ENCODE data around the gene PHF11.
"Not testable (repeated sequence)": the region's sequence is repeated elsewhere in the genome, so short reads cannot be mapped to it uniquely, and the experiment has no call there.

PHF11 gene

GRCh38 chr13:49494645-49495044, 1.1 kb upstream of the PHF11 start:
- TF ChIP-seq, protein P1, sequence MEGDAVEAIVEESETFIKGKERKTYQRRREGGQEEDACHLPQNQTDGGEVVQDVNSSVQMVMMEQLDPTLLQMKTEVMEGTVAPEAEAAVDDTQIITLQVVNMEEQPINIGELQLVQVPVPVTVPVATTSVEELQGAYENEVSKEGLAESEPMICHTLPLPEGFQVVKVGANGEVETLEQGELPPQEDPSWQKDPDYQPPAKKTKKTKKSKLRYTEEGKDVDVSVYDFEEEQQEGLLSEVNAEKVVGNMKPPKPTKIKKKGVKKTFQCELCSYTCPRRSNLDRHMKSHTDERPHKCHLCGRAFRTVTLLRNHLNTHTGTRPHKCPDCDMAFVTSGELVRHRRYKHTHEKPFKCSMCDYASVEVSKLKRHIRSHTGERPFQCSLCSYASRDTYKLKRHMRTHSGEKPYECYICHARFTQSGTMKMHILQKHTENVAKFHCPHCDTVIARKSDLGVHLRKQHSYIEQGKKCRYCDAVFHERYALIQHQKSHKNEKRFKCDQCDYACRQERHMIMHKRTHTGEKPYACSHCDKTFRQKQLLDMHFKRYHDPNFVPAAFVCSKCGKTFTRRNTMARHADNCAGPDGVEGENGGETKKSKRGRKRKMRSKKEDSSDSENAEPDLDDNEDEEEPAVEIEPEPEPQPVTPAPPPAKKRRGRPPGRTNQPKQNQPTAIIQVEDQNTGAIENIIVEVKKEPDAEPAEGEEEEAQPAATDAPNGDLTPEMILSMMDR (IDR thresholded peaks at IDR 0.05; ENCODE audit: control insufficient read depth, insufficient read depth, low read depth, low read length, missing control alignments), result no peak
- DNase-seq (ENCODE audit: low read depth), result no peak
- peak overlapping the region; percentile 59 for H3K4me3 ChIP-seq (ENCODE audit: control insufficient read depth, low read depth, low read length)

DNA sequence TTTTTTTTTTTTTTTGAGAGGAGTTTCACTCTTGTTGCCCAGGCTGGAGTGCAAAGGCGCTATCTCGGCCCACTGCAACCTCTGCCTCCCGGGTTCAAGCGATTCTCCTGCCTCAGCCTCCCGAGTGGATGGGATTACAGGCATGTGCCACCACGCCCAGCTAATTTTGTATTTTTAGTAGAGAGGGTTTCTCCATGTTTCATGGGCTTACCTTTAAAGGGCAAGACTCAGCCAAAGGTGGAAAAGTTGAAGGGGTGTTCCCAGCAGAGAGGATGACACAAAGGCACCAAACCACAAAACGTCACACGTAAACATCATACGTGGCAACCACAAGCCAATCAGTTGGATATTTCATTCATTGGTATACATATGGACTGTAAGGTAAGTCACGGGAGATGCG, 1.1 kb downstream of the PHF11 start:
- not testable (repeated sequence) for DNase-seq (ENCODE audit: low read depth)

GRCh38 chr13:49497272-49497671, 1.5 kb downstream of the PHF11 start:
- TF ChIP-seq, protein P1 (IDR thresholded peaks at IDR 0.05; ENCODE audit: control insufficient read depth, insufficient read depth, low read depth, low read length, missing control alignments), result no peak
- DNase-seq (ENCODE audit: low read depth), result no peak
- no peak overlapping the region for H3K4me3 ChIP-seq (ENCODE audit: control insufficient read depth, low read depth, low read length)

More for the DNA sequence above, 1.1 kb downstream of the PHF11 start:
- not testable (repeated sequence) for H3K4me3 ChIP-seq (ENCODE audit: control insufficient read depth, low read depth, low read length)

DNA sequence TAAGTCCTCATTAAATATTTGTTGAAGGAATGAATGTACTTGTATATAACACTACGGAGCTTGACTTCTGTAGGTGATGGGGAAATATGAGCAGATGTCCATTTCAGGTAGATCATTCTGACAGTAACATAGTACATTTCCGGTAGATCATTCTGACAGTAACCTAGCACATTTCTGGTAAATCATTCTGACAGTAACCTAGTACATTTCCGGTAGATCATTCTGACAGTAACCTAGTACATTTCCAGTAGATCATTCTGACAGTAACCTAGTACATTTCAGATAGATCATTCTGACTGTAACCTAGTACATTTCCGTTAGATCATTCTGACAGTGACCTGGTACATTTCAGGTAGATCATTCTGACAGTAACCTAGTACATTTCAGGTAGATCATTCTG, 2.5 kb downstream of the PHF11 start:
- DNase-seq (ENCODE audit: low read depth), result no peak
- TF ChIP-seq, protein P1 (IDR thresholded peaks at IDR 0.05; ENCODE audit: control insufficient read depth, insufficient read depth, low read depth, low read length, missing control alignments), result no peak
- no peak overlapping the region for H3K4me3 ChIP-seq (ENCODE audit: control insufficient read depth, low read depth, low read length)

DNA sequence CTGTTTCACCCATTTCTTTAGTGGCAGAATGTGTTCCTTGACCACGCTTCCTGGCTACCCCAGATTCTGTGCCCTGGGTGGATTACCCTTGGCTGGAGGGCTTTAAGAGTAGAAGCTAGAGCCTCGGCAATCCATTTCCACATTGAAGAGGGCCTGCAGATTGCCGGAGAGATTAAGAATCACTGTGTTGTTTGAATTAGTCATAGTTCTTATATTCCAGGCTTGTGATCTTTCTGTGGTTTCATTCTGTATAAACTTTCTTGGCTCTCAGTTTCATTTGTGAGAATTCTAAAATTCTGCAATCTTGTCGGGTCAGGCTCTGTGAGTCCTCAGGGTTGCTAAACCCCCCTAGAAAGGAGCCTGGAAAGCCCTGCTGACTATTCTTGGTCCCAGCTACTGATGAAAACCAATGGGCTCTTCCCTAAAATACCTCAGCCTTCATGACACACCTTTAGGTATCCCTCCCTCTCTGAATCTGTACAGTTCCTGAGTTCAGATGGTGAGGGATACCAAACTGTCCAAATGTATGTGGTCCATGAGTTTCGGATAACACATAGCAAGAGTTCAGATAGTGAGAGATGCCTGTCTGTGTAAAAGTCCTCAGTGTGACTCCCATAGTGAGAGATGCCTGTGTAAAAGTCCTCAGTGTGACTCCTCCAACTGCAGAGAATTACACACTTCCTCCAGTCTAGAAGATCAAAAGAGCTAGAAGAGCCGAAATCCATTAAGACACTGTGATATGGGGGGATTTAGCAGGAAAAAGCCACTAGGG, 4.3 kb downstream of the PHF11 start:
- peak; percentile 35 for DNase-seq (ENCODE audit: low read depth)
- TF ChIP-seq, protein P1 (IDR thresholded peaks at IDR 0.05; ENCODE audit: control insufficient read depth, insufficient read depth, low read depth, low read length, missing control alignments), result no peak
- H3K4me3 ChIP-seq (ENCODE audit: control insufficient read depth, low read depth, low read length), result no peak overlapping the region

- no peak overlapping the region for H3K4me3 ChIP-seq (ENCODE audit: control insufficient read depth, low read depth, low read length)
- TF ChIP-seq, protein P1 (IDR thresholded peaks at IDR 0.05; ENCODE audit: control insufficient read depth, insufficient read depth, low read depth, low read length, missing control alignments), result no peak
- DNase-seq (ENCODE audit: low read depth), result no peak
Observed at GRCh38 chr13:49502954-49503353, 7.2 kb downstream of the PHF11 start.

DNA sequence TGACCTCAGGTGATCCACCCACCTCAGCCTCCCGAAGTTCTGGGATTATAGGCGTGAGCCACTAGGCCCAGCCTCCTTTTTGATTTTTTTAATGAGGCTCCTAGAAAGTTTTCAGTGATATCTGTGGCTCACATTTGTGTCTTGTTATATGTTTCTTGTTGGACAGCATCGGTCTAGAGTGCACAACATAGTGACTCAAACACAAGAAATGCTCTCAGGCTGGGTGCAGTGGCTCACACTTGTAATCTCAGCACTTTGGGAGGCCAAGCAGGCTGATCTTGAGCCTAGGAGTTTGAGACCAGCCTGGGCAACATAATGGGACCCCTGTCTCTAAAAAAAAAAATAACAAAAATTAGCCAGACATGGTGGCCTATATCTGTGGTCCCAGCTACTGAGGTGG, 8.2 kb downstream of the PHF11 start:
- TF ChIP-seq, protein P1 (IDR thresholded peaks at IDR 0.05; ENCODE audit: control insufficient read depth, insufficient read depth, low read depth, low read length, missing control alignments), result no peak
- no peak for DNase-seq (ENCODE audit: low read depth)
- no peak overlapping the region for H3K4me3 ChIP-seq (ENCODE audit: control insufficient read depth, low read depth, low read length)
